Smooth muscle cell (in vitro differentiated cells): ENCODE measurements around the gene DMPK. TPM values are rescaled to one million over a fixed set of nuclear protein-coding genes. Genes with fewer than 3 reads are reported as not detected.

Experiments
- DNase-seq: peaks from one replicate; lab custom pipeline; 2025; ENCODE audit not compliant: unreplicated experiment; lab: John Stamatoyannopoulos, UW
- H2AFZ ChIP-seq: fragments of 200-600 bp; sonication (generic); 2 replicates; pipeline ENCODE4 v1.6.0; 2016; ENCODE audit warnings: antibody characterized with exemption, low read depth, mild to moderate bottlenecking
- H3F3A ChIP-seq: fragments of 200-600 bp; sonication (generic); 2 replicates; pipeline ENCODE4 v1.6.0; 2017; ENCODE audit warnings: antibody characterized with exemption, low read depth
- H3K27ac ChIP-seq: fragments of 200-600 bp; sonication (generic); 2 replicates; pipeline ENCODE4 v1.5.1; 2016; ENCODE audit warnings: low read depth, mild to moderate bottlenecking
- H3K27me3 ChIP-seq: fragments of 200-600 bp; sonication (generic); 2 replicates; pipeline ENCODE4 v1.6.1; 2016; ENCODE audit warnings: low read depth, mild to moderate bottlenecking
- H3K36me3 ChIP-seq: fragments of 200-600 bp; sonication (generic); 2 replicates; pipeline ENCODE4 v1.5.1; 2016; ENCODE audit warnings: low read depth
- H3K4me1 ChIP-seq: fragments of 200-600 bp; sonication (generic); 2 replicates; pipeline ENCODE4 v1.5.1; 2016; ENCODE audit warnings: low read depth
- H3K4me2 ChIP-seq: fragments of 200-600 bp; sonication (generic); 2 replicates; pipeline ENCODE4 v1.6.0; 2016; ENCODE audit warnings: mild to moderate bottlenecking
- H3K4me3 ChIP-seq: fragments of 200-600 bp; sonication (generic); 2 replicates; pipeline ENCODE4 v1.5.1; 2016; ENCODE audit warnings: mild to moderate bottlenecking
- H3K79me2 ChIP-seq: fragments of 200-600 bp; sonication (generic); 2 replicates; pipeline ENCODE4 v1.6.0; 2016; ENCODE audit warnings: low read depth, mild to moderate bottlenecking
- H3K9ac ChIP-seq: fragments of 200-600 bp; sonication (generic); 2 replicates; pipeline ENCODE4 v1.6.0; 2016; ENCODE audit warnings: low read depth
- H3K9me3 ChIP-seq: fragments of 200-600 bp; sonication (generic); replicated peaks from 2 replicates; pipeline ENCODE4 v1.5.1; 2016; ENCODE audit warnings: low read depth
- H4K20me1 ChIP-seq: fragments of 200-600 bp; sonication (generic); 2 replicates; pipeline ENCODE4 v1.6.0; 2016; ENCODE audit warnings: low read depth
- CTCF ChIP-seq: fragments of 200-600 bp; sonication (generic); IDR thresholded peaks from 2 replicates; pipeline ENCODE4 v1.5.1; 2017; ENCODE audit warnings: borderline replicate concordance, mild to moderate bottlenecking, antibody characterized with exemption; ENCODE audit not compliant: insufficient read depth, poor library complexity, severe bottlenecking
- WGBS: methylation state at CpG from one replicate; pipeline ENCODE4 v1.1.7; 2016; ENCODE audit warnings: low lambda C conversion rate; 5-methylcytosine and 5-hydroxymethylcytosine counted together
- polyA plus RNA-seq: library from polyadenylated mRNA; unstranded; fragments of >200 nt; fragmentation: Nextera tagmentation; extraction: Ambion mirVana; gene quantifications from 2 replicates; pipeline ENCODE4 v1.2.1, GENCODE V29; 2016
- total RNA-seq: library from RNA; depleted of rRNA; stranded (reverse); fragments of >200 nt; gene quantifications from 2 replicates; pipeline ENCODE4 v1.2.3, GENCODE V29; 2014

Gene DMPK
- total and polyA plus RNA-seq, 2 experiments from 2014 or later = 23.6 to 32.7 TPM

GRCh38 chr19:45792470-45793177, 10.3 kb upstream of the DMPK start, which contains the start of gene DMWD:
Gene DMWD (minus strand): TSS chr19:45792845. CDS start chr19:45792756, 89 bp downstream.
- peak within 1 kb of the TSS; percentile 78 for H3K4me3 ChIP-seq
- peaks cover 29% of the 10 kb centered on the region for H4K20me1 ChIP-seq
- peak; percentile 98 for DNase-seq
- no peak for TF ChIP-seq CTCF
- H3K79me2 ChIP-seq = peaks cover 45% of the 10 kb centered on the region
- peak within 1 kb of the TSS; percentile 75 for H3K9ac ChIP-seq
- H2AFZ ChIP-seq = no peak within 1 kb of the TSS
- no peaks in the 10 kb centered on the region for H3K9me3 ChIP-seq
- H3K27me3 ChIP-seq = no peaks in the 10 kb centered on the region
- no peaks in the 10 kb centered on the region for H3F3A ChIP-seq
- H3K4me1 ChIP-seq = peaks cover 5% of the 10 kb centered on the region
- H3K4me2 ChIP-seq = peak within 1 kb of the TSS; percentile 100
- peak within 1 kb of the TSS; percentile 67 for H3K27ac ChIP-seq
- no peaks in the 10 kb centered on the region for H3K36me3 ChIP-seq
- WGBS = under 1% methylated on average over 51 of the region's 86 CpGs

GRCh38 chr19:45791744-45792469, 9.6 kb upstream of the DMPK start:
- Histone ChIP-seq H3K4me1 (peaks cover 5% of the 10 kb centered on the region), H3K79me2 (peaks cover 52% of the 10 kb centered on the region), H3F3A (no peaks in the 10 kb centered on the region), H4K20me1 (peaks cover 30% of the 10 kb centered on the region), H3K4me2 (peak overlapping the region; percentile 100), H2AFZ (no peak overlapping the region), H3K27me3 (no peaks in the 10 kb centered on the region), H3K4me3 (peak overlapping the region; percentile 78), H3K9me3 (no peaks in the 10 kb centered on the region), H3K36me3 (no peaks in the 10 kb centered on the region), H3K9ac (peak overlapping the region; percentile 75), H3K27ac (no peak overlapping the region)
- no peak for DNase-seq
- TF ChIP-seq CTCF = no peak
- 14% methylated on average over 20 of the region's 31 CpGs for WGBS

GRCh38 chr19:45790942-45791341, 8.7 kb upstream of the DMPK start:
- Histone ChIP-seq H3F3A (no peaks in the 10 kb centered on the region), H3K27me3 (no peaks in the 10 kb centered on the region), H3K36me3 (no peaks in the 10 kb centered on the region), H3K27ac (no peak overlapping the region), H4K20me1 (peaks cover 33% of the 10 kb centered on the region), H3K79me2 (peaks cover 54% of the 10 kb centered on the region), H2AFZ (no peak overlapping the region), H3K9ac (no peak overlapping the region), H3K4me2 (peak overlapping the region; percentile 100), H3K4me1 (peaks cover 5% of the 10 kb centered on the region), H3K4me3 (no peak overlapping the region), H3K9me3 (no peaks in the 10 kb centered on the region)
- DNase-seq = no peak
- TF ChIP-seq CTCF = no peak
- WGBS = 94% methylated on average over 8 of the region's 8 CpGs
